Calu3 (cell line): Measurements from ENCODE around the gene SPAG7. TPM values are rescaled to one million over a fixed set of nuclear protein-coding genes. Genes with fewer than 3 reads are reported as not detected.
A peak's percentile ranks its signal among the peaks of the same experiment; 100 is the strongest.
"Not testable (repeated sequence)": the region's sequence is repeated elsewhere in the genome, so short reads cannot be mapped to it uniquely, and the experiment has no call there.

Experiments used
- BruUV-seq: library from RNA; stranded (reverse); fragments of 400-500 nt; replicated peaks from 2 replicates; lab custom pipeline; 2021; lab: Mats Ljungman, UMichigan
- CTCF ChIA-PET: fragments of 300-600 bp; sonication (Branson Sonifier 250); formaldehyde crosslinking; loops from one replicate; lab custom pipeline; 2022; ENCODE audit warnings: antibody characterized with exemption; lab: Charles Lee
- DNase-seq: peaks from one replicate; pipeline ENCODE4 v3.0.0; 2022
- H3K27ac Mint-ChIP-seq: one replicate; pipeline ENCODE4 v1.8.0; 2022; ENCODE audit warnings: mixed read lengths; ENCODE audit not compliant: unreplicated experiment
- H3K27me3 Mint-ChIP-seq: one replicate; pipeline ENCODE4 v1.8.0; 2022; ENCODE audit warnings: mixed read lengths; ENCODE audit not compliant: unreplicated experiment
- H3K36me3 Mint-ChIP-seq: one replicate; pipeline ENCODE4 v1.8.0; 2022; ENCODE audit warnings: mild to moderate bottlenecking, moderate library complexity, mixed read lengths; ENCODE audit not compliant: insufficient read depth, unreplicated experiment
- H3K4me1 Mint-ChIP-seq: one replicate; pipeline ENCODE4 v1.8.0; 2022; ENCODE audit warnings: mild to moderate bottlenecking, low read depth, mixed read lengths; ENCODE audit not compliant: unreplicated experiment
- H3K4me3 Mint-ChIP-seq: one replicate; pipeline ENCODE4 v1.8.0; 2022; ENCODE audit warnings: mild to moderate bottlenecking, low read depth, moderate library complexity, mixed read lengths; ENCODE audit not compliant: unreplicated experiment
- H3K9me3 Mint-ChIP-seq: one replicate; pipeline ENCODE4 v1.8.0; 2022; ENCODE audit warnings: low read depth, mixed read lengths; ENCODE audit not compliant: unreplicated experiment
- CTCF ChIP-seq: fragments of 200-600 bp; IDR thresholded peaks from one replicate; pipeline ENCODE4 v1.8.0; 2022; ENCODE audit warnings: antibody characterized with exemption; ENCODE audit not compliant: unreplicated experiment
- intact Hi-C: fragments of 100-400 bp; cut with micrococcal nuclease; formaldehyde crosslinking; loops from one replicate; pipeline ENCODE4 v1.10.0; 2022; ENCODE audit not compliant: unreplicated experiment
- total RNA-seq: library from RNA; stranded (reverse); gene quantifications from 2 replicates; pipeline ENCODE4 v1.2.3, GENCODE V29; 2022

The SPAG7 gene
- total RNA-seq, 1 experiment from 2014 or later = 34.3 TPM

- Mint-ChIP-seq H3K4me1 (peaks cover 11% of the 10 kb centered on the region), H3K27me3 (no peaks in the 10 kb centered on the region), H3K9me3 (no peaks in the 10 kb centered on the region), H3K36me3 (peaks cover 21% of the 10 kb centered on the region), H3K27ac (no peak overlapping the region), H3K4me3 (no peak overlapping the region)
- no peak for DNase-seq
- CTCF ChIA-PET = no interaction called here
- intact Hi-C loops = no loop called here
- no TSS peak for BruUV-seq
- TF ChIP-seq CTCF = no peak
These were observed 34.9 kb downstream of the SPAG7 start for GRCh38 chr17:4932756-4933155.

GRCh38 chr17:4931963-4932362 lies 35.7 kb downstream of the SPAG7 start, which contains the start of gene GP1BA:
Gene GP1BA (plus strand): TSS chr17:4932277. CDS start chr17:4932605, 328 bp downstream.
- DNase-seq = no peak
- intact Hi-C loops = no loop called here
- no TSS peak for BruUV-seq
- CTCF ChIA-PET = no interaction called here
- no peak for TF ChIP-seq CTCF
- H3K27ac Mint-ChIP-seq = no peak within 1 kb of the TSS
- H3K4me1 Mint-ChIP-seq = peaks cover 11% of the 10 kb centered on the region
- H3K4me3 Mint-ChIP-seq = no peak within 1 kb of the TSS
- no peaks in the 10 kb centered on the region for H3K27me3 Mint-ChIP-seq
- H3K36me3 Mint-ChIP-seq = peaks cover 21% of the 10 kb centered on the region
- no peaks in the 10 kb centered on the region for H3K9me3 Mint-ChIP-seq

- H3K36me3 Mint-ChIP-seq = peaks cover 13% of the 10 kb centered on the region
- no peak for TF ChIP-seq CTCF
- no TSS peak for BruUV-seq
- CTCF ChIA-PET = no interaction called here
- peak overlapping the region; percentile 21 for H3K27ac Mint-ChIP-seq
- no peak for DNase-seq
- no peak overlapping the region for H3K4me3 Mint-ChIP-seq
- no peaks in the 10 kb centered on the region for H3K9me3 Mint-ChIP-seq
- H3K4me1 Mint-ChIP-seq = peaks cover 3% of the 10 kb centered on the region
- no peaks in the 10 kb centered on the region for H3K27me3 Mint-ChIP-seq
- intact Hi-C loops = no loop called here
These were observed 38.7 kb downstream of the SPAG7 start for GRCh38 chr17:4928881-4929280.

GRCh38 chr17:4926577-4927335 lies 40.9 kb downstream of the SPAG7 start:
- BruUV-seq, H3K9me3 Mint-ChIP-seq, DNase-seq, intact Hi-C loops, H3K4me1 Mint-ChIP-seq, CTCF ChIA-PET, H3K27me3 Mint-ChIP-seq, H3K27ac Mint-ChIP-seq, H3K36me3 Mint-ChIP-seq, H3K4me3 Mint-ChIP-seq: not testable (repeated sequence)

GRCh38 chr17:4921320-4921719 lies 46.3 kb downstream of the SPAG7 start:
- CTCF ChIA-PET = no interaction called here
- DNase-seq = no peak
- H3K27me3 Mint-ChIP-seq = no peaks in the 10 kb centered on the region
- no TSS peak for BruUV-seq
- H3K9me3 Mint-ChIP-seq = no peaks in the 10 kb centered on the region
- no peak overlapping the region for H3K27ac Mint-ChIP-seq
- no peak for TF ChIP-seq CTCF
- intact Hi-C loops = no loop called here
- peaks cover 4% of the 10 kb centered on the region for H3K36me3 Mint-ChIP-seq
- no peaks in the 10 kb centered on the region for H3K4me1 Mint-ChIP-seq
- no peak overlapping the region for H3K4me3 Mint-ChIP-seq
